NCI-H187 (cell line): ENCODE results near the gene CRTC1.
"Not testable (repeated sequence)": the region's sequence is repeated elsewhere in the genome, so short reads cannot be mapped to it uniquely, and the experiment has no call there.

Experiments used
- DNase-seq, 2 experiments: peaks; one replicate each; lab custom pipeline; 2025; lab: John Stamatoyannopoulos, UW

The CRTC1 gene

DNA sequence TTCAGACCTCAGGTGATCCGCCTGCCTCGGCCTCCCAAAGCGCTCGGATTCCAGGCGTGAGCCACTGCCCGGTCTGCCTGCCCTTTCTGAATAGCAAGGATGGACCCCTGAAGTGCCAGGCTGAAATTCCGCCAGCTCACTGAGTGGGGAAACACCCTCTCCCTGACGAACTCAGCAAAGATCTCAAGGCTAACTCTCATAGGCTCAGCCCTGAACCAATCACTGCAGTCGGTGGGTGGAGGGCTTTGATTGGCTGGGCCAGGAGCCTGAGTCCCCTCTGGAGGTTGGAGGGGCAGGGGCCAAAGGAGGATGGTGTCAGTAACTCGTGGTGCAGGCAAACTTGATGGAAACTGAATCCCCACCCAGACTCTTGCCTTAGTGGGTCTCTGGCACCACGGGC lies 118.9 kb downstream of the CRTC1 start:
- DNase-seq = no peak

DNA sequence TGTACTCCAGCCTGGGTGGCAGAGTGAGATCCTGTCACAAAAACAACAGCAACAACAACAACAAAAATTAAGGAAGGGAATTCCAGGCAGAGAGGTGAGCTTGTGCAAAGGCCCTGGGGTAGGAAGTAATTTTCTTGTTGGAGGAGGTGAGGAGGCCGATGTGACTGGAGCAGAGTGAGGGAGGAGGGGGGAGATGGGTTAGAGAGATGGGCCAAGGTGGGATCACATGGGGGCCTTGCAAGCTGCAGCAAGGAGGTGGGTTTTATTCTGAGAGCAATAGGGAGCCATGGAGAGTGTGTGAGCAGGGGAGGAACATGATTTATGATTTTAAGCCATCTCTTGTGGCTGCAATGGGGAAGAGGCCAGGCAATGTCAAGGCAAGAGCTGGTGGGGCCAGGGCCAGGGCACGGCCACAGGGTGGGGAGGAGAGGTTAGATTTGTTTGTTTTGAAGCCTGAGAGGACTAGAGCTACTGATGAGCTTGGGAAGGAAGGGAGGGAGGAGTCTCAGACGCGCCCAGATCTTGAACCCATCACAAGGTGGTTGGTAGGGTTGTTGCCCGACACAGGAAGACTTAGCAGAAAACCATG lies 120.2 kb downstream of the CRTC1 start:
- DNase-seq = no peak

DNA sequence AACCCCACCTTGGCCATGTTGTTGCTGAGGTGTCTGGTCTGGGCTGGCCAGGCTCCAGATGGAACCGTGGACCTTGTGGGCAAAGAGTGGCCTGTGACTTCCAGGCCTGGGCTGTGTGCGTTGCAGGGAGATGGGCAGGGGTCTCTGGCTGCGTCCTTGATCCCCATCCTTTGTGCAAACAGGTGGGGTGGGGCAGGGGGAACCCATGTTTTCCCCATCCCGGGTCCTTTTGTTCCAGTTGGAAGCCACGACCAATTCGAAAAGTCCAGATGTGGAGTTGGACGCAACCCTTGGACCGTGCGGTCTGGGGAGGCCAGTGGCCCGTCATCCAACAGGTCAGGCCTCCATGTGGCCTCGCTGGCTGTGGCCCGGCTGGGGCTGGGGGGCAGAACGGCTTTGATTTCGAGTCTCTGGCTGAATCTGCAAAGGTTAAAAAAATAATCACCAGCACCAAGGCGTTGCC lies 120.7 kb downstream of the CRTC1 start:
- DNase-seq = no peak

DNA sequence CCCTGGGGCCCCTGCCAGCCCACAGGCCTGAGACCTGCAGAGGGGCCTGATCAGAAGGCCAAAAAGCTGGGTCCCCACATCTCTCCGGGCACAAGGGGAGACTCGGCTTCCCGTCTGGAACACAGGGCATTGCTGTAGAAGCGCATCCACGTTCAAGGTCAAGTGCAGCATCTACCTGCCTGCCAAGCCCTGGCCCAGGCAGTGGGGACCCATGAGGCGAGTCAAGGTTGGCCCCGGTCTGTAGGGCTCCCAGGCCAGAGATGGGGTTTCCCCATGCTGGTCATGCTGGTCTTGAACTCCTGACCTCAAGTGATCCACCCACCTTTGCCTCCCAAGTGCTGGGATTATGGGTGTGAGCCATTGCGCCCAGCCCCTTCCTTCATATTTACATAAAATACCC lies 121.2 kb downstream of the CRTC1 start:
- DNase-seq = no peak

DNA sequence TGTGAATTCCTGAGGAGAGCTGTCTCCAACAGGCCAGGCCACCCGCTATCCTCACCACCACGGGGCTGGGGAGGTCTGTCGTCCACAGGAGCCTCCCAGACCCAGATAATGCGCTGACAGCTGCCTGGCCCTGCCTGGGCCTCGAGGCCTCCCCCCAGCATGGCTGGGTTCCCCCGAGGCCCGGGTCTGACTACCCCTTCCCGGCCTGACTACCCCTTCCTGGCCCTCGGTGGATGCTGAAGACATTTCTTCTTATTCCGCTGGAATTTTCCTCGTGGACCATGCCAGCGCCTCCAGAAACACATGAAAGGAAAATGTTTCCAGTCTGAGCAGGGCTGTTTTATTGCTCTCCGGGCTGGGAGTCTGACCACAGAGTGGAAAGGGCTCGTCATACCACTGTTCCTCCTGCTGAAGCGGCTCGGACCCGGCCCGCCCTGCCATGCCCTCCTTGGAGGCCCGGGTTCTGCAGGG lies 124.4 kb downstream of the CRTC1 start:
- no peak for DNase-seq

DNA sequence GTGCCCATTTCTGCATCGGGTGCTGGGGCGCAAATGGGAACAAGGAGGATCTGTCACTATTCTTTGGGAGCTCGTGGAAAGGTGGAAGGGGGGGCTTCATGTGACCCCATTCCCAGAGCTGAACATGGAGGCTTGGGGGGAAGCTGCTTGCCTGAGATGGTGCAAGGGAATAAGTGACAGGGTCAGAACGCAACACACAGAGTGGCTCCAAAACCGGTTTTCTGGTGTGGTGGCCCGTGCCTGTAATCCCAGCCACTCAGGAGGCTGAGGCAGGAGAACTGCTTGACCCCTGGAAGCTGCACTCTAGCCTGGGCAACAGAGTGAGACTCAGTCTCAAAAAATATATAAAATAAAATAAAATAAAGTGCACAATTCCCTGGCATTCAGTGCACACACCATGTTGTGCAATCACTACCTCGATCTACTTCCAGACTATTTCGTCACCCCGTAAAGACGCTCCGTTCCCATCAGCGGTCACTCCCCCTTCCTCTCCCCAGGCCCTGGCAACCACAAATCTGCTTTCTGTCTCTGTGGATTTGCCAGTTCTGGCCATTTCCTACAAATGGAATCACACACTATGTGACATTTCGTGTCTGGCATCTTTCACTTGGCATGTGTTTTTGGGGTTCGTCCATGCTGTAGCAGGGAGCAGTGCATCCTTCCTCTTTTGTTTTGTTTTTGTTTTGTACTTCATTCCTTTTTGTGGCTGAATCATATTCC lies 125.8 kb downstream of the CRTC1 start:
- no peak for DNase-seq

DNA sequence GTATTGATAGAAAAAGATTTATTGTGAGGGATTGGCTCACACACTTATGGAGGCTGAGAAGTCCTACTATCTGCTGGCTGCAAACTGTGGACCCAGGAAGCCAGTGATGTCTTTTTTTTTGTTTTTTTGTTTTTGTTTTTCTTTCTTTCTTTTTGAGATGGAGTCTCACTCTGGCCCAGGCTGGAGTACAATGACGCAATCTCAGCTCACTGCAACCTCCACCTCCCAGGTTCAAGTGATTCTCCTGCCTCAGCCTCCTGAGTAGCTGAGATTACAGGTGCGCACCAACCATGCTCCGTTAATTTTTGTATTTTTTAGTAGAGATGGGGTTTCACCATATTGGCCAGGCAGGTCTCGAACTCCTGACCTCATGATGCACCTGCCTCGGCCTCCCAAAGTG lies 128.2 kb downstream of the CRTC1 start:
- DNase-seq = not testable (repeated sequence)

DNA sequence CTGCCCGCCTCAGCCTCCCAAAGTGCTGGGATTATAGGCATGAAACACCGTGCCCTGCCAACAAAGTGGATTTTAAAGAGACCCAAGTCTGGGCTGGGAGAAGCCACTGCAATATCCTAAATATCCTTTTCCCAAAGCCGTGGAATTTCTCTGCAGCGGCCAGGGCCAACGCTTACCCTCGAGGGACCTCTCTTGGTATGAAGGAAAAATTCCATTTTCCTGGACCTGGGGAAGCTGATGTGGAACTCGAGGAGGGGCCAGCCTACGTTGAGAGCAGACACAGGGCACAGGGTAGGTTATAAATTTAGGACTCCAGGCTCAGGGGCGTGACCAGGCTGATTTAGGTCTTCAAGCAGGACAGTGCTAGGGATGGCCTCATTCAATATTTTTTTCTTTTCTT lies 130.6 kb downstream of the CRTC1 start:
- no peak for DNase-seq

DNA sequence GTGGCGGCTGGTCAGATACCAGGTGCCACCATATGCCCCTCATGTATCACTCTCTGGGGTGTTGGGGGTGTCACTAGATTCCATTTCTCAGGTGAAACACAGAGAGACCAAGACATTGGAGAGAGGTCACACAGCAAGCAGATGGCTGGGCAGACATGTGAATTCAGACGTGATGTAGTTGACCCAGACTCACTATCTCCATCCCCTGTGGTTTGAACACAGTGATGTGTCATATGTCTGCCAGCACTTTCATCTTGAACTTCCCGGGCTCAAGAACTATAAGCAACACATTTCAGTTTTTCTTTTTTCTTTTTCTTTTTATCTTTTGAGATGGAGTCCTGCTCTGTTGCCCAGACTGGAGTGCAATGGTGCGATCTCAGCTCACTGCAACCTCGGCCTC lies 132.2 kb downstream of the CRTC1 start:
- DNase-seq = no peak

DNA sequence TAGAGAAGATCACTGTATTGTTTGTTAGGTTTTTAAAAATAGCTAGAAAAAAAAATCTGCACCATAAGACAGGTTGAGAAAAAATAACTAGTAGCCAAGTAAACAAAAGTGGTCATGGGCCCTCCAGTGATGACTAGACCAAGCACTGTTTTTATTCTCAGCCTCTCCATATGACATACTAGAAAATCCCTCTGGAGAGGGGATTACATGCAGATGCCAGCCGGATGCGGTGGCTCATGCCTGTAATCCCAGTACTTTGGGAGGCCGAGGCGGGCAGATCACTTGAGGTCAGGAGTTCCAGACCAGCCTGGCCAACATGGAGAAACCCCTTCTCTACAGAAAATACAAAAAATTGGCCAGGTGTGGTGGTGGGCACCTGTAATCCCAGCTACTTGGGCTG lies 133.2 kb downstream of the CRTC1 start:
- not testable (repeated sequence) for DNase-seq

DNA sequence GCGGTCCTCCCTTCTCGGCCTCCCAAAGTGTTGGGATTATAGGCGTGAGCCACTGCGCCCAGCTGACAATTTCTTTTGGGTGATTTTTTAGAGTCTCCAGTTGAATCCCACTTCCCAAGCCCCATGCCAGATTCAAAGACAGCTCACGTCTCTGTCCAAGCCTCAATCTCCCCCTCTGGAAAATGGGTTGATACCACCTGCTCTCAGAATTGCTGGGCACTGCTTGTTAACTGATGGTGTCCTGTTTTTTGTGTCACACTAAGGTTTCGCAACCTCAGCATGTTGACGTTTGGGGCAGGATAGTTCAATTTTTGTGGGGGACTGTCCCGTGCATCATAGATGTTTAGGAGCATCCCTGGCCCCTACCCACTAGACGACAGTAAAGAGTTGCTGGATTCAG lies 134.1 kb downstream of the CRTC1 start:
- DNase-seq = no peak

DNA sequence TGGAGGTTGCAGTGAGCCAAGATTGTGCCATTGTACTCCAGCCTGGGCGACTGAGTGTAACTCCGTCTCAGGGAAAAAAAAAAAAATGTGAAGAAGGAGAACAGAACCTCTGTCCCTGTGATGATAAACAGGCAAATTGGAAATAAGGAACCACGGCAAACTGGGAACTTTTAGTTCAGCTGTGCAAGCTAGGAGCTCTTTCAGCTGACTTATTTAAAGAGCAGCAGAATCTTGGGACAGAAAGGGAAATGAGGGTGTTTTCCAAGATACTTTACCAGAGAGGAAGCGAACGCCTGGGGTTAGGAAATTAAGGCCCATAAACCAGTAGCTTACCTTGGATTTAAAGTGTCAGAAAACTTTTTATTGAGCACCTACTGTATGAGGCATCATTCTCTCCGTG lies 145.3 kb downstream of the CRTC1 start:
- DNase-seq = no peak

DNA sequence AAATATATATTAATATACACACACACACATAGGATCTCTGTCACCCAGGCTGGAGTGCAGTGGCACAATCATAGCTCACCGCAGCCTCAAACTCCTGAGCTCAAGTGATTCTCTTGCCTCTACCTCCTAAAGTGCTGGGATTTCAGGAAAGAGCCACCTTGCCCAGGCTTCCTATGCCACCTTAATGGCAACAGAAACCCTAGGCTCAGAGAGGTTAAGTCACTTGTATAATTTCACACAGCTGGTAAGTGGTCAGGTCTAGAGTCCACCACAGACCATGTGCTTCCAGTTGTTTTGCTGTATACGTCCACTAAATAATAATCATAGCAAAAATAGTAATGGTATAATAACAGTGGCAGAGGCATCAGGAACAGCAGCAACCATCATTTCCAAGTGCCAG lies 147.0 kb downstream of the CRTC1 start:
- no peak for DNase-seq

DNA sequence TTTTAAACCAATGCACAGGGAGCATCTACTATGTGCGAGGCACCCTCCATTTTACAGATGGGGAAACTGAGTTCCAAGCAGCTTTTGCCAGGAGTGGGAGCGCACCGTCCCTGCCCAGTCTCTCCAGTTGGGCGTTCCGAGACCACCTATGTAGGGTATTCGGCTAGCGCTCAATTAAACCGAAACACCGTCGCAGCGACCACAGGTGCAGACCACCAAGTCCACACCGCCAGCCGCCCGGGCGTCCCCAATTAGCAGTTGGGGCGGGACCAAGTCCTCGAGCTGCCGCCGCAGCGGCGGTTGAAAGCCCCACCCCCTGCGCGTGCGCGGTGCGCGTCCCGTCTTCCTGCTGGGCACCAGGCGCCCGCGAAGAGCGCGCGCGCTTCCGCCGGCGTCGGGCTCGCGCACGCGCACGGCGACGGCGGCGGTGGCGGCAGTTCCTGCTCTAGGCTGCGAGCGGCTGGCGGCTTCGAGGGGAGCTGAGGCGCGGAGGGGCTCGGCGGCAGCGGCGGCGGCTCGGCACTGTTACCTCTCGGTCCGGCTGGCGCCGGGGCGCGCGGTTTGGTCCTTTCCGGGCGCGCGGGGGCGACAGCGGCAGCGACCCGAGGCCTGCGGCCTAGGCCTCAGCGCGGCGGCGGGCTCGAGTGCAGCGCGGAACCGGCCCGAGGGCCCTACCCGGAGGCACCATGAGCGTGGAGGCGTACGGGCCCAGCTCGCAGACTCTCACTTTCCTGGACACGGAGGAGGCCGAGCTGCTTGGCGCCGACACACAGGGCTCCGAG lies 148.2 kb downstream of the CRTC1 start, which contains the start of gene UPF1:
Gene UPF1 (plus strand): TSS at position 436 of the 782 bp plus-strand sequence. CDS start 251 bp downstream, at position 687.
- DNase-seq = peak; percentile 58 to 69
